ENCODE results near the gene MTCL3.
"Not testable (repeated sequence)": the region's sequence is repeated elsewhere in the genome, so short reads cannot be mapped to it uniquely, and the experiment has no call there.

Gene MTCL3

DNA sequence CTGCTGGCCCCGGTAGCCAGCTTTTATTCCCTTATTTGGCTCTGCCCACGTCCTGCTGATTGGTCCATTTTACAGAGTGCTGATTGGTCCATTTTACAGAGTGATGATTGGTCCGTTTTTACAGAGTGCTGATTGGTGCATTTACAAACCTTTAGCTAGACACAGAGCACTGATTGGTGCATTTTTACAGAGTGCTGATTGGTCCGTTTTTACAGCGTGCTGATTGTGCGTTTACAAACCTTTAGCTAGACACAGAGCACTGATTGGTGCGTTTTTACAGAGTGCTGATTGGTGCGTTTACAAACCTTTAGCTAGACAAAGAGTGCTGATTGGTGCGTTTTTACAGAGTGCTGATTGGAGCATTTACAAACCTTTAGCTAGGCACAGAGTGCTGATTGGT lies 90.6 kb downstream of the MTCL3 start:
- DNase-seq (ENCODE audit: low spot score); FAIRE-seq: not testable (repeated sequence)

DNA sequence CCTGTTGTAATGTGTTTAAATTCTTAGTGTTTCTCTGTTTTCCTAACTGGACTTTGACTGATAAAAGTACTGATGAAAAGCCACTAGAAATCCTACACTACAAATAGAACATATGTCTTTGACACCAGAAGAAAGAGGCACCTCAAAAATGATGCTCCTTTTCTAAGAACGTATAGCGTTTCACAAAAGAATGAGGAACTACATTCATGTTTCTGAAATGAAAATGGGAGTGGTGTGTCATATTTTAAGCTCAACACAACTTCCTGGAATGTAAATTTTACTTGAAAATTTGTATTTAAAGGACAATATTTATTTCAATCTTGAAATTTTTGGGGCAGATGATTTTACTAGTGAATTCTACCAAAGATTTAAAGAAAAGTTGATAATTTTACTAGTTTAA lies 95.2 kb downstream of the MTCL3 start:
- DNase-seq (ENCODE audit: low spot score) (no peak), FAIRE-seq (no peak)

Measured in RCC 7860 (cell line).